IMR-90 (cell line): ENCODE measurements around the gene ZNF768. TPM values are rescaled to one million over a fixed set of nuclear protein-coding genes. Genes with fewer than 3 reads are reported as not detected.
A peak's percentile ranks its signal among the peaks of the same experiment; 100 is the strongest.

ENCODE experiments used
- ATAC-seq: fragments of 200-7000 bp; cut with Tn5 transposase; 2 replicates; pipeline ENCODE4 v1.9.1; 2020; ENCODE audit warnings: low read depth, mild to moderate bottlenecking, moderate library complexity
- BruUV-seq: library from RNA; stranded (reverse); fragments of 400-500 nt; replicated peaks from 2 replicates; lab custom pipeline; 2021; lab: Mats Ljungman, UMichigan
- CTCF ChIA-PET: fragments of 300-600 bp; formaldehyde crosslinking; extraction: SDS; loops from one replicate; lab custom pipeline; 2021; ENCODE audit warnings: antibody characterized with exemption; lab: Yijun Ruan, JAX
- POLR2A ChIA-PET: fragments of 300-600 bp; sonication (Branson Sonifier 250); formaldehyde crosslinking; loops from one replicate; lab custom pipeline; 2022; ENCODE audit warnings: antibody characterized with exemption; ENCODE audit not compliant: unreplicated experiment; lab: Charles Lee
- DNase-seq: peaks from one replicate; pipeline ENCODE4 v3.0.0; 2013
- H2AFZ ChIP-seq: replicated peaks from 2 replicates; pipeline ENCODE3; 2013; ENCODE audit warnings: low read length, mild to moderate bottlenecking; ENCODE audit not compliant: poor library complexity
- H2AK5ac ChIP-seq: 2 replicates; pipeline ENCODE4 v1.6.1; 2013; ENCODE audit warnings: low read depth, low read length, inconsistent platforms
- H2AK9ac ChIP-seq: replicated peaks from 2 replicates; pipeline ENCODE3; 2013; ENCODE audit warnings: mild to moderate bottlenecking, low read depth, low read length, moderate library complexity; ENCODE audit not compliant: poor library complexity
- H2BK120ac ChIP-seq: 2 replicates; pipeline ENCODE4 v1.6.1; 2013; ENCODE audit warnings: low read depth, low read length, inconsistent platforms
- H2BK15ac ChIP-seq: 3 replicates; pipeline ENCODE4 v1.6.1; 2013; ENCODE audit warnings: low read depth, low read length, inconsistent platforms
- H2BK20ac ChIP-seq: 2 replicates; pipeline ENCODE4 v1.6.1; 2013; ENCODE audit warnings: low read depth, mild to moderate bottlenecking, inconsistent platforms, low read length, moderate library complexity
- H2BK5ac ChIP-seq: 2 replicates; pipeline ENCODE4 v1.6.1; 2013; ENCODE audit warnings: mild to moderate bottlenecking, low read depth, low read length, inconsistent platforms; ENCODE audit not compliant: poor library complexity, severe bottlenecking
- H3K14ac ChIP-seq: replicated peaks from 2 replicates; pipeline ENCODE4 v1.6.1; 2013; ENCODE audit warnings: low read depth, low read length, inconsistent platforms
- H3K18ac ChIP-seq: 2 replicates; pipeline ENCODE4 v1.6.1; 2013; ENCODE audit warnings: low read depth, low read length, control low read depth
- H3K23ac ChIP-seq: 2 replicates; pipeline ENCODE4 v1.6.1; 2013; ENCODE audit warnings: low read depth, low read length, inconsistent platforms
- H3K27ac ChIP-seq: 2 replicates; pipeline ENCODE4 v1.5.1; 2013; ENCODE audit warnings: mild to moderate bottlenecking, control low read depth, low read length; ENCODE audit not compliant: insufficient read depth
- H3K27me3 ChIP-seq: 2 replicates; pipeline ENCODE4 v1.6.1; 2013; ENCODE audit warnings: low read length; ENCODE audit not compliant: control insufficient read depth, insufficient read depth
- H3K36me3 ChIP-seq: 2 replicates; pipeline ENCODE4 v1.6.1; 2013; ENCODE audit warnings: low read length, mixed read lengths; ENCODE audit not compliant: control insufficient read depth, insufficient read depth
- H3K4ac ChIP-seq: 2 replicates; pipeline ENCODE4 v1.6.1; 2013; ENCODE audit warnings: low read depth, low read length, inconsistent platforms
- H3K4me1 ChIP-seq: 2 replicates; pipeline ENCODE4 v1.6.1; 2013; ENCODE audit warnings: low read length, mixed read lengths; ENCODE audit not compliant: control insufficient read depth, insufficient read depth
- H3K4me2 ChIP-seq: 2 replicates; pipeline ENCODE4 v1.6.1; 2013; ENCODE audit warnings: low read depth, mild to moderate bottlenecking, control low read depth, low read length, moderate library complexity
- H3K4me3 ChIP-seq: 2 replicates; pipeline ENCODE4 v1.5.1; 2013; ENCODE audit warnings: low read depth, mild to moderate bottlenecking, control low read depth, low read length, moderate library complexity; ENCODE audit not compliant: insufficient read depth
- H3K56ac ChIP-seq: 2 replicates; pipeline ENCODE4 v1.6.1; 2013; ENCODE audit warnings: low read length, inconsistent platforms; ENCODE audit not compliant: insufficient read depth; ENCODE audit errors: extremely low read depth
- H3K79me1 ChIP-seq, 2 experiments: 2 replicates each; pipeline ENCODE4 v1.6.1; 2013; ENCODE audit warnings: low read length in 2 of 2, inconsistent platforms in 1 of 2, low read depth in 1 of 2
- H3K9ac ChIP-seq: 2 replicates; pipeline ENCODE4 v1.6.1; 2013; ENCODE audit warnings: low read depth, low read length, control low read depth
- H3K9me1 ChIP-seq: 2 replicates; pipeline ENCODE4 v1.6.1; 2013; ENCODE audit warnings: low read length, inconsistent platforms; ENCODE audit not compliant: insufficient read depth
- H3K9me3 ChIP-seq: 2 replicates; pipeline ENCODE4 v1.6.1; 2013; ENCODE audit warnings: low read length; ENCODE audit not compliant: control insufficient read depth, insufficient read depth
- H4K20me1 ChIP-seq: 2 replicates; pipeline ENCODE4 v1.6.1; 2013; ENCODE audit warnings: low read length, inconsistent platforms; ENCODE audit not compliant: insufficient read depth
- H4K5ac ChIP-seq: 2 replicates; pipeline ENCODE4 v1.6.1; 2013; ENCODE audit warnings: mild to moderate bottlenecking, low read depth, low read length, control low read depth
- H4K8ac ChIP-seq, 2 experiments: 2 replicates each; pipeline ENCODE4 v1.6.1; 2013; ENCODE audit warnings: low read depth in 2 of 2, low read length in 2 of 2, control low read depth in 1 of 2, inconsistent platforms in 1 of 2
- H4K91ac ChIP-seq: 2 replicates; pipeline ENCODE4 v1.6.1; 2013; ENCODE audit warnings: low read depth, low read length, inconsistent platforms; ENCODE audit not compliant: insufficient read depth
- BHLHE40 ChIP-seq: fragments of 150-350 bp; IDR thresholded peaks from 2 replicates; pipeline ENCODE4 v1.6.1; 2016; ENCODE audit warnings: mild to moderate bottlenecking, low read depth, low read length
- CHD1 ChIP-seq: IDR thresholded peaks from 2 replicates; pipeline ENCODE4 v1.6.1; 2012; ENCODE audit warnings: low read depth, low read length, improper control_type of control experiment
- FOS ChIP-seq: fragments of 150-350 bp; IDR thresholded peaks from 2 replicates; pipeline ENCODE4 v1.6.1; 2016; ENCODE audit warnings: low read depth, low read length
- MAFK ChIP-seq: IDR thresholded peaks from 2 replicates; pipeline ENCODE4 v1.6.1; 2012; ENCODE audit warnings: low read depth, low read length, improper control_type of control experiment
- MAZ ChIP-seq: IDR thresholded peaks from 2 replicates; pipeline ENCODE4 v1.6.1; 2012; ENCODE audit warnings: low read depth, mild to moderate bottlenecking, low read length, improper control_type of control experiment, moderate library complexity, borderline replicate concordance
- NFE2L2 ChIP-seq: fragments of 150-350 bp; IDR thresholded peaks from 2 replicates; pipeline ENCODE4 v1.6.1; 2016; ENCODE audit warnings: low read depth, mild to moderate bottlenecking, low read length
- POLR2A ChIP-seq: IDR thresholded peaks from 2 replicates; pipeline ENCODE4 v1.6.1; 2012; ENCODE audit warnings: mild to moderate bottlenecking, low read depth, low read length
- RFX5 ChIP-seq: IDR thresholded peaks from 2 replicates; pipeline ENCODE4 v1.8.0; 2012; ENCODE audit warnings: low read depth, mild to moderate bottlenecking, low read length, moderate library complexity
- WGBS, 2 experiments: methylation state at CpG; one replicate each; pipeline versions ENCODE4 v1.1.5 to v1.1.7; 2013; ENCODE audit warnings: missing lambda C conversion rate in 2 of 2; ENCODE audit not compliant: insufficient read length in 1 of 2; ENCODE audit errors: extremely low coverage in 2 of 2; 5-methylcytosine and 5-hydroxymethylcytosine counted together
- dilution Hi-C: fragments of 300-500 bp; cut with HindIII; formaldehyde crosslinking; loops from one replicate; pipeline ENCODE4 v1.14.3; 2018; ENCODE audit warnings: low sequenced_read_pairs; ENCODE audit not compliant: unreplicated experiment
- in situ Hi-C: fragments of 300-500 bp; cut with MboI; formaldehyde crosslinking; loops from 3 replicates; pipeline ENCODE4 v1.14.3; 2019; ENCODE audit warnings: low sequenced_read_pairs, inconsistent platforms, mixed read lengths
- intact Hi-C: fragments of 100-400 bp; cut with micrococcal nuclease; formaldehyde crosslinking; loops from 2 replicates; pipeline ENCODE4 v1.10.0; 2022
- polyA plus RNA-seq, 3 experiments: library from polyadenylated mRNA; depleted of rRNA; stranded (reverse); fragments of >200 nt; gene quantifications; 2 replicates each; pipeline ENCODE4 v1.2.3, GENCODE V29; 2012; ENCODE audit warnings: low replicate concordance in 1 of 3
- total RNA-seq: library from RNA; depleted of rRNA; stranded (reverse); fragments of >200 nt; gene quantifications from 2 replicates; pipeline ENCODE4 v1.2.3, GENCODE V29; 2012
- TF ChIP-seq, protein P1 (sequence below): fragments of 150-350 bp; IDR thresholded peaks from 2 replicates; pipeline ENCODE4 v1.6.1; 2016; ENCODE audit warnings: low read depth, mild to moderate bottlenecking, low read length, moderate library complexity, borderline replicate concordance
- TF ChIP-seq, protein P2 (sequence below): fragments of 150-350 bp; IDR thresholded peaks from 2 replicates; pipeline ENCODE4 v1.6.1; 2017; ENCODE audit warnings: mild to moderate bottlenecking, antibody characterized with exemption, low read length, low read depth
- TF ChIP-seq, protein P3 (sequence below): conservative IDR thresholded peaks from 2 replicates; pipeline ENCODE4 v1.5.1; 2012; ENCODE audit warnings: mild to moderate bottlenecking, low read depth, low read length, improper control_type of control experiment

Gene ZNF768
- total and polyA plus RNA-seq, 2 of the 4 experiments (the other 2 are of a cell fraction) = 9.3 to 22.1 TPM

DNA sequence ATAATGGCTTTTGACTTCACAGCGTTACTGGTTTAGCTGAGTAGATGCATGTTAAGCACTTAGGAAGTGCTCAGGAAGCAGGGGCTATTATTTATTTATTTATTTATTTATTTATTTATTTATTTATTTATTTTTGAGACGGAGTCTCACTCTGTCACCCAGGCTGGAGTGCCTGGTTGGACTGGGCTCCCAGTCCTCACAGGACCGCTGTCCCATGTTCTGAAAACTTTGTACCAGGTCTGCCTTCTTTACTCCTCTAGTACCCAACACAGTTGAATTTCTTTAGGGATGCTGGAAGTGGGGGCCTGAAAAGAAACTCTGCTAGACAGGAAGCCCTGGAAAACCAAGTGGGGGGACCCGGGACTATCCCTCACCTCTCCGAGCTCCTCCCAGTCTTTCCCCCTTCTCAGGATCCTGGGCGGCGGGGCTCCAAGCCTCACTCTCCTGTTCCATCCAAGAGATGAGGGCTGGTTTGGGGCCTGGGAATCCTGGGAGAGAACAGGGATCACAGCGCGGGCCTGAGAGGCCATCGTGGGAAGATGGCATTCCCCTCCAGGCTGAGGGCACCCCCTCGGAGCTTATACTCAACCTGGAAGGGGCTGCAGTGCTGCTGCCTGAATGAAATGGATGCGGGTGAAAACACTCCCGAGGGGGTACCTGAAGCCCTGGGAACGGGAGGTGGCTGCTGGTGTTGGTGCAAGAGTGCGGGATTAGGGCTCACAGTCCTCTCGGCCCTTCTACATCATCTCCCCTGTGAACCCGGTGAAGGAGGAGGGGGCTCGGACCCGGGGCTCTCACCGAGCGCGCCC is 44.5 kb upstream of the ZNF768 start:
- no TSS peak for BruUV-seq
- peak; percentile 5; the same call in 1 of the 2 replicates for ATAC-seq

More for the DNA sequence above, 44.5 kb upstream of the ZNF768 start:
- ChIA-PET CTCF (interaction anchor here (1.0 kb wide), 1 partner anchor 39 kb away, joined by 3 read pairs; the partner anchor contains the start of gene ZNF689), POLR2A (no interaction called here)
- peak overlapping the region; percentile 78 to 98 for H4K8ac ChIP-seq
- peak overlapping the region; percentile 89 for H3K4me2 ChIP-seq
- H4K91ac ChIP-seq = peak overlapping the region; percentile 80
- H2BK20ac ChIP-seq = no peak overlapping the region
- peak overlapping the region; percentile 89 for H3K27ac ChIP-seq
- dilution Hi-C loops (no loop called here), in situ Hi-C loops (loop anchor here (5.0 kb wide), 1 partner anchor 34 kb away; no protein-coding TSS in a partner anchor), intact Hi-C loops (loop anchor here (1.0 kb wide), 2 partner anchors 44 to 122 kb away; no protein-coding TSS in a partner anchor)
- H3K79me1 ChIP-seq = peaks cover 5 to 19% of the 10 kb centered on the region in 2 experiments; a peak in 3 of 4 replicates
- H3K9me1 ChIP-seq = no peaks in the 10 kb centered on the region
- H4K20me1 ChIP-seq = no peaks in the 10 kb centered on the region
- H3K14ac ChIP-seq = peak overlapping the region; percentile 81
- peak overlapping the region; percentile 56; the same call in 1 of the 2 replicates for H2AK5ac ChIP-seq
- peak overlapping the region; percentile 70 for H3K56ac ChIP-seq
- peak; percentile 28 for DNase-seq
- H3K4ac ChIP-seq = peak overlapping the region; percentile 77
- H3K27me3 ChIP-seq = peaks cover 1% of the 10 kb centered on the region; the same call in 1 of the 2 replicates
- H2AFZ ChIP-seq = peak overlapping the region; percentile 94
- peak overlapping the region; percentile 57 for H3K4me3 ChIP-seq
- H2BK15ac ChIP-seq = 0 out of 3 replicates have a peak overlapping the region, but pooled peaks have one; percentile 29
- 2% methylated on average over 6 of the region's 22 CpGs; no CpG with 5 or more reads in 1 of the 2 experiments for WGBS, 2 experiments
- H2AK9ac ChIP-seq = peak overlapping the region; percentile 90
- peak overlapping the region; percentile 79 for H3K9ac ChIP-seq
- H3K36me3 ChIP-seq = no peaks in the 10 kb centered on the region
- H2BK120ac ChIP-seq = no peak overlapping the region; the same call in 1 of the 2 replicates
- no peak for TF ChIP-seq FOS
- TF ChIP-seq, protein P1, sequence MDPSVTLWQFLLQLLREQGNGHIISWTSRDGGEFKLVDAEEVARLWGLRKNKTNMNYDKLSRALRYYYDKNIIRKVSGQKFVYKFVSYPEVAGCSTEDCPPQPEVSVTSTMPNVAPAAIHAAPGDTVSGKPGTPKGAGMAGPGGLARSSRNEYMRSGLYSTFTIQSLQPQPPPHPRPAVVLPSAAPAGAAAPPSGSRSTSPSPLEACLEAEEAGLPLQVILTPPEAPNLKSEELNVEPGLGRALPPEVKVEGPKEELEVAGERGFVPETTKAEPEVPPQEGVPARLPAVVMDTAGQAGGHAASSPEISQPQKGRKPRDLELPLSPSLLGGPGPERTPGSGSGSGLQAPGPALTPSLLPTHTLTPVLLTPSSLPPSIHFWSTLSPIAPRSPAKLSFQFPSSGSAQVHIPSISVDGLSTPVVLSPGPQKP = no peak
- TF ChIP-seq, protein P2, sequence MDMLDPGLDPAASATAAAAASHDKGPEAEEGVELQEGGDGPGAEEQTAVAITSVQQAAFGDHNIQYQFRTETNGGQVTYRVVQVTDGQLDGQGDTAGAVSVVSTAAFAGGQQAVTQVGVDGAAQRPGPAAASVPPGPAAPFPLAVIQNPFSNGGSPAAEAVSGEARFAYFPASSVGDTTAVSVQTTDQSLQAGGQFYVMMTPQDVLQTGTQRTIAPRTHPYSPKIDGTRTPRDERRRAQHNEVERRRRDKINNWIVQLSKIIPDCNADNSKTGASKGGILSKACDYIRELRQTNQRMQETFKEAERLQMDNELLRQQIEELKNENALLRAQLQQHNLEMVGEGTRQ = no peak
- no peak for TF ChIP-seq MAFK
- TF ChIP-seq MAZ = no peak
- no peak for TF ChIP-seq RFX5
- no peak for TF ChIP-seq CHD1
- no peak for TF ChIP-seq BHLHE40
- TF ChIP-seq, protein P3, sequence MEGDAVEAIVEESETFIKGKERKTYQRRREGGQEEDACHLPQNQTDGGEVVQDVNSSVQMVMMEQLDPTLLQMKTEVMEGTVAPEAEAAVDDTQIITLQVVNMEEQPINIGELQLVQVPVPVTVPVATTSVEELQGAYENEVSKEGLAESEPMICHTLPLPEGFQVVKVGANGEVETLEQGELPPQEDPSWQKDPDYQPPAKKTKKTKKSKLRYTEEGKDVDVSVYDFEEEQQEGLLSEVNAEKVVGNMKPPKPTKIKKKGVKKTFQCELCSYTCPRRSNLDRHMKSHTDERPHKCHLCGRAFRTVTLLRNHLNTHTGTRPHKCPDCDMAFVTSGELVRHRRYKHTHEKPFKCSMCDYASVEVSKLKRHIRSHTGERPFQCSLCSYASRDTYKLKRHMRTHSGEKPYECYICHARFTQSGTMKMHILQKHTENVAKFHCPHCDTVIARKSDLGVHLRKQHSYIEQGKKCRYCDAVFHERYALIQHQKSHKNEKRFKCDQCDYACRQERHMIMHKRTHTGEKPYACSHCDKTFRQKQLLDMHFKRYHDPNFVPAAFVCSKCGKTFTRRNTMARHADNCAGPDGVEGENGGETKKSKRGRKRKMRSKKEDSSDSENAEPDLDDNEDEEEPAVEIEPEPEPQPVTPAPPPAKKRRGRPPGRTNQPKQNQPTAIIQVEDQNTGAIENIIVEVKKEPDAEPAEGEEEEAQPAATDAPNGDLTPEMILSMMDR = no peak
- TF ChIP-seq NFE2L2 = no peak
- no peak for TF ChIP-seq POLR2A
- H3K4me1 ChIP-seq = peaks cover 9% of the 10 kb centered on the region
- peak overlapping the region; percentile 81 for H3K23ac ChIP-seq
- H3K9me3 ChIP-seq = no peaks in the 10 kb centered on the region
- H2BK5ac ChIP-seq = peak overlapping the region; percentile 81
- H4K5ac ChIP-seq = peak overlapping the region; percentile 83
- H3K18ac ChIP-seq = peak overlapping the region; percentile 10; the same call in 1 of the 2 replicates
